Measurements from ENCODE around the gene CLSTN2. TPM values are rescaled to one million over a fixed set of nuclear protein-coding genes. Genes with fewer than 3 reads are reported as not detected.

CLSTN2 gene
- total RNA-seq, 2 donors from 2014 or later: 22.2 to 28.0 TPM

GRCh38 chr3:140022066-140022770, 87.2 kb downstream of the CLSTN2 start:
- no peak for DNase-seq (ENCODE audit: low spot score)

GRCh38 chr3:140023616-140024530, 88.9 kb downstream of the CLSTN2 start:
- DNase-seq (ENCODE audit: low spot score): no peak
- intact Hi-C loops (cut with DNase I): no loop called here

More at GRCh38 chr3:140022066-140022770, 87.2 kb downstream of the CLSTN2 start:
- intact Hi-C loops (cut with DNase I): no loop called here

- intact Hi-C loops (cut with DNase I): no loop called here
- DNase-seq (ENCODE audit: low spot score): no peak
These were observed 96.2 kb downstream of the CLSTN2 start for GRCh38 chr3:140031170-140031569.

GRCh38 chr3:140034058-140034457, 99.1 kb downstream of the CLSTN2 start:
- no peak for DNase-seq (ENCODE audit: low spot score)
- intact Hi-C loops (cut with DNase I): no loop called here

GRCh38 chr3:140035871-140036270, 100.9 kb downstream of the CLSTN2 start:
- DNase-seq (ENCODE audit: low spot score): no peak
- intact Hi-C loops (cut with DNase I): no loop called here

GRCh38 chr3:140050396-140050795, 115.4 kb downstream of the CLSTN2 start:
- DNase-seq (ENCODE audit: low spot score): no peak
- intact Hi-C loops (cut with DNase I): no loop called here

GRCh38 chr3:140051019-140051957, 116.3 kb downstream of the CLSTN2 start:
- no peak for DNase-seq (ENCODE audit: low spot score)
- intact Hi-C loops (cut with DNase I): no loop called here

GRCh38 chr3:140052771-140053702, 118.1 kb downstream of the CLSTN2 start:
- intact Hi-C loops (cut with DNase I): no loop called here
- no peak for DNase-seq (ENCODE audit: low spot score)

GRCh38 chr3:140053794-140054193, 118.8 kb downstream of the CLSTN2 start:
- no peak for DNase-seq (ENCODE audit: low spot score)
- intact Hi-C loops (cut with DNase I): no loop called here

GRCh38 chr3:140055092-140055791, 120.3 kb downstream of the CLSTN2 start:
- intact Hi-C loops (cut with DNase I): no loop called here
- no peak for DNase-seq (ENCODE audit: low spot score)

- no peak for DNase-seq (ENCODE audit: low spot score)
- intact Hi-C loops (cut with DNase I): no loop called here
These were observed 121.1 kb downstream of the CLSTN2 start for GRCh38 chr3:140056047-140056446.

- no peak for DNase-seq (ENCODE audit: low spot score)
- intact Hi-C loops (cut with DNase I): no loop called here
These were observed 126.2 kb downstream of the CLSTN2 start for GRCh38 chr3:140061211-140061610.

- no peak for DNase-seq (ENCODE audit: low spot score)
- intact Hi-C loops (cut with DNase I): no loop called here
These were observed 127.5 kb downstream of the CLSTN2 start for GRCh38 chr3:140062461-140062860.

GRCh38 chr3:140067487-140067886, 132.5 kb downstream of the CLSTN2 start:
- intact Hi-C loops (cut with DNase I): no loop called here
- DNase-seq (ENCODE audit: low spot score): no peak

- intact Hi-C loops (cut with DNase I): no loop called here
- DNase-seq (ENCODE audit: low spot score): no peak
These were observed 133.6 kb downstream of the CLSTN2 start for GRCh38 chr3:140068494-140069017.

- no peak for DNase-seq (ENCODE audit: low spot score)
- intact Hi-C loops (cut with DNase I): no loop called here
These were observed 138.5 kb downstream of the CLSTN2 start for GRCh38 chr3:140073278-140074045.

GRCh38 chr3:140076552-140076951, 141.6 kb downstream of the CLSTN2 start:
- intact Hi-C loops (cut with DNase I): no loop called here
- no peak for DNase-seq (ENCODE audit: low spot score)

Data from posterior vena cava (tissue), 2 donors.